ENCODE measurements around the gene COL4A2.
"Not testable (repeated sequence)": the region's sequence is repeated elsewhere in the genome, so short reads cannot be mapped to it uniquely, and the experiment has no call there.

The COL4A2 gene

DNA sequence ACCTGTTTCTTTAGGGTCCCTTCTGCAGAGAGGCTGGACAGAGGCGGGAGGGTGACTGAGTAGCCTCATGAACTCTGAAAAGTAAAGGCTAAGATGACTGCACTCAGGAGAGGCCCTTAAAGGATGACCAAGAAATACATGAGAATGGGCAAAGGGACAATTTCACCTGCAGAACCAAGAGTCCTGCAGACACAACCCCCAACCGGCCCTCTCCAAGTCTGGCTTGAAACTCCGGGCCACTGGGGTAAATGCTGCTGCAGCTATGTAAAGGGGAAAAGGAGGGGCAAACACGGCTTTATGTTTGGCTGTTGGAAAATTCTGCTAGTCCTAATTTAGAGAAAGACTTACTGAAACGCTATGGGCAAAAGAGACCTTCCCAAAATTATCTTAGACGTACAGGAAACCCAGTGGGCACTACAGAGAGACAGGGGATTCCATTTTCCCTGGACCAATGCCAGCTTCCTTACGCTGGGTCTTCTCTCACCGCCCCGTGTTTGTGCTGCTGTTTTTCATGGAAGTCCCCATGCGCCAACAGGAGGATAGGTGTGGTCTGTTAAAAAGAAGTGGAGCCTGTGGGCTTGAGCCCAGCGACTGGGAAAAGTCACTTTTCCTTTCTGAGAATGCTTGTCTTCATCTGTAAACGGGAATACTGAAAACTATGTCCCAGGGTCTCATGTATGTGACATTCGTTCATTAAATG, 10.6 kb downstream of the COL4A2 start:
- no peak for DNase-seq (ENCODE audit: low spot score in 2 of 2)
- H3K9me3 Mint-ChIP-seq: no peaks in the 10 kb centered on the region
- no peaks in the 10 kb centered on the region for H3K36me3 Mint-ChIP-seq
- no peak overlapping the region for H3K4me3 Mint-ChIP-seq
- H3K27ac Mint-ChIP-seq: no peak overlapping the region
- no peaks in the 10 kb centered on the region for H3K4me1 Mint-ChIP-seq
- ATAC-seq: no peak

DNA sequence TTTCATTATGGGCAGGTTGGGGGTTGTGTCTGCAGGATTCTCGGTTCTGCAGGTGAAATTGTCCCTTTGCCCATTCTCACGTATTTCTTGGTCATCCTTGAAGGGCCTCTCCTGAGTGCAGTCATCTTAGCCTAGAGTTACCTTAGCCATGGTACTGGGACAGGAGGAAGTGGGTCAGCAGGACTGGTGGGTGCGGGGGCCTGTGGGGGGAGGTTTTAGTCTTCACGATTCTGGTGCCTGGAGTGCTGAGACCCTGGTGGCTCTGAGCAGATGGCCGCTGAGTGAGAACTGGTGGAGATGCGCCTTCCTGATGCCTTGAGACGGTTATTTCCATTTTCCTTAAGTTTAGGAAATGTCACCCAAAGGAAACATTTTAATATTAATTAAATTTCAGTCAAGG, 11.8 kb downstream of the COL4A2 start:
- no peak for ATAC-seq
- H3K4me1 Mint-ChIP-seq: no peaks in the 10 kb centered on the region
- H3K9me3 Mint-ChIP-seq: no peaks in the 10 kb centered on the region
- no peak overlapping the region for H3K4me3 Mint-ChIP-seq
- no peak overlapping the region for H3K27ac Mint-ChIP-seq
- H3K36me3 Mint-ChIP-seq: no peaks in the 10 kb centered on the region
- DNase-seq (ENCODE audit: low spot score in 2 of 2): no peak

DNA sequence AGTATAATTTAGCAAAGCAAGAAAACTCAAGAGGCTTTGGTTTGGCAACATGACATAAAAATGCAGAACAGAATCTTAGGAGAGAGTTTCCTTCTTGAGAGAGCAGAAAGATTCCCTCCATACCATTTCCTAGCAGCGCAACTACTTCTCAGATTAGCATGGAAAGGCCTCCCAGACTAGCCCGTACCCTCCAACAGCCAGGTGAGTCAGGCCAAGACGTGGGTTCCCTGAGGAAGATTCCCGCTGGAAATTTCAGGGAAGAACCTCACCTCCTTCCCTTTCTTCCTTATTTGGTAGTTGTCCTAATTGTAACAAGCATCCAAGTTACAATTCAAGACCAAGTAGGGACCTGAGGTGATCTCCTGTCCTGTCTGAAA, 12.3 kb downstream of the COL4A2 start:
- H3K4me1 Mint-ChIP-seq: no peaks in the 10 kb centered on the region

DNA sequence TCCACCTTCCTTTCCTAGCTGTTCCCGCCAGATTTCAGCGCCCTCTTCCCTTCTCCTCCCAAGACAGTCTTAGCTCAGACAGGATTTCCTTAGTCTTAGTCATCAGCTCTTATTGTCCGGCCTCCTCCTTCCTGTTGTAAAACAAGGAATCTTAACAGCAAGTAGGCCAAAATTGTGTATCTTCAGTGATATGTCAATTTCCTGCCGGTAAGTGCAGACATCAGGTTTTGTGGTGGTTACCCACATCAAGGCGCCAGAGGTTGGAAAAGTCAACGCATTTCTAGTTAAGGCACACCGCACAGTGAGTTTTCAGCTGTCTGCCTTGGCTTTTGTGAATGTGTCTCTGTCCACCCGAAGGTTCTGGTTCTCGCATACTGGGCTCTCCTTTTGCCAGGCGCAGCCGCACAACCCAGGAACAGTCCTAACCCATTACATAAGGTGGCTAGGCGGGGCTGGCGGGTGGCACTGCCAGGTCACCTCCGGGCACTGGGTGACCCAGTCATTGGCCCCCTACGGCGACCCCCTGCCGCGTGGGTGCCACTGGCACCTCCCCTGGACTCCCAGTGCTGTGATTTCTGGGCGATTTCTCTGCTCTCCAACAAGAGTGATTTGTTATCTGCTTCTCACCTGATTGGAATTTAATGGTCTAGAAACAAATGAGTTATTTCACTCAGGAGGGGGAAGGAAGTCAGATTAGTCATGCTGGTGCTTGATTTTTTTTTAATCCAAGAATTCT, 12.9 kb downstream of the COL4A2 start:
- Mint-ChIP-seq H3K4me1 (no peaks in the 10 kb centered on the region), H3K9me3 (no peaks in the 10 kb centered on the region), H3K27ac (no peak overlapping the region), H3K36me3 (no peaks in the 10 kb centered on the region), H3K4me3 (no peak overlapping the region)
- no peak for DNase-seq (ENCODE audit: low spot score in 2 of 2)
- no peak for ATAC-seq

More for the DNA sequence above, 12.3 kb downstream of the COL4A2 start:
- no peak for ATAC-seq
- no peaks in the 10 kb centered on the region for H3K9me3 Mint-ChIP-seq
- no peak for DNase-seq (ENCODE audit: low spot score in 2 of 2)
- no peaks in the 10 kb centered on the region for H3K36me3 Mint-ChIP-seq
- no peak overlapping the region for H3K4me3 Mint-ChIP-seq
- H3K27ac Mint-ChIP-seq: no peak overlapping the region

DNA sequence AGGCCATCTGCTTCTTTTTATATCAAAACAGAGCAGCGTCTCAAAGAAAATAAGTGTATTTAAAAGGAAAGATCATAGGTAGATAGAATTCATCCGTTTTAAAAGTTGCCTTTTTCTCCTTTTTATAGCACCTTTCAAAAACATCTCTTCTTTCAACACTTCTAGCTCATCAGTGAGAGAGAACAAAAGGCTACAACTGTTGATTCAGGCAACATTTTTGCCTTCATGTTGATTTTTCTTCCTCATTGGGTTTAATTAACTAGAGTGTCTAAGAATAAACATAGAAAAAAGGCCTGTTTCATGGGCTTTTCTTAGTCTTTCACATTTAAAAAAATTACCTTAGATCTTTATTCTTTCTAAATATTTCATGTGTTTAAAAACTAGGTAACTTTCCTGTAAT, 13.6 kb downstream of the COL4A2 start:
- Mint-ChIP-seq H3K4me1 (no peaks in the 10 kb centered on the region), H3K4me3 (no peak overlapping the region), H3K27ac (no peak overlapping the region), H3K9me3 (no peaks in the 10 kb centered on the region), H3K36me3 (no peaks in the 10 kb centered on the region)
- ATAC-seq: no peak
- DNase-seq (ENCODE audit: low spot score in 2 of 2): no peak

DNA sequence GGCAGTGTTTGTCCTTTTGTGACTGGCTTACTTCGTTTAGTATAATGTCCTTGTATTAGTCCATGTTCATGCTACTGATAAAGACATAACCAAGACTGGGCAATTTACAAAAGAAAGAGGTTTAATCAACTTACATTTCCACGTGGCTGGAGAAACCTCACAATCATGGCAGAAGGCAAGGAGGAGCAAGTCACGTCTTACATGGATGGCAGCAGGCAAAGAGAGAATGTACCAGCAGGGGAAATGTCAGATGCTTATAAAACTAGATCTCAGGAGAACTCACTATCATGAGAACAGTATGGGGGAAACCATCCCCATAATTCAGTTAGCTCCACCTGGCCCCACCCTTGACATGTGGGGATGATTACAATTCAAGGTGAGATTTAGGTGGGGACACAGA, 14.5 kb downstream of the COL4A2 start:
- H3K4me1 Mint-ChIP-seq; H3K36me3 Mint-ChIP-seq; ATAC-seq; H3K9me3 Mint-ChIP-seq; DNase-seq (ENCODE audit: low spot score in 2 of 2); H3K27ac Mint-ChIP-seq; H3K4me3 Mint-ChIP-seq: not testable (repeated sequence)

DNA sequence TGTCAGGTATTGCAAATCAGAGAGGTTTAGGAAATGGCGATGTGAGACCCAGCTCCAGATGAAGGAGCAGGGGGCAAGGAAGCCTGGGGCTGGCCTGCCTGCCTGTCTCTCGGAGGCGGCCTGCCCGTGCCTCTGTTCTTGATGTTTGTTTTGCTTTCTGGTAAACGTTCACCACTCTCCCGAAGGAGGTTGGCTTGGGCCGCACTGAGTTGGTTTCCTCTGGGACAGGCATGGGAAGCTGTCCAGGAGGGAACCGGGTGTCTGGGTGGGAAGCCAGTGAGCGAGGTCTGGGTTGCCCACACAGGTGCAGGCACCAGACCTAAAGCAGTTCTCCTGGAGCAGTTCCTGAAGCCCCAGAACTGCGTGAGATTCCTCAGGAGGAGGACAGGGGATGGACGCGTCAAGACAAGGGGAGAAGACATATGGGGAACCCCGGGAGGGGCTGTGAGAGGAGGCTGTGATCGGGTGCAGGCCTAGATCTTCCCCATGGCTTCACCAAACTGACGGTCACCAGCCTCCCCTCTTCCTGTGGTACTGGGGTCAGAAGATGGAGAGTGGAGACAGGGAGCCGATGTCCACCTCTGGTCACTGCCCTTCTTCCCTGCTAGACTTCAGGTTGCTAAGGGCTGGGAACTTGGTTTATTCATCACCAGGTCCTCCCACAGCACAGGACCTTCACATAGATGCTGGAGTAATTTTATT, 15.2 kb downstream of the COL4A2 start:
- Mint-ChIP-seq H3K4me1 (no peaks in the 10 kb centered on the region), H3K4me3 (no peak overlapping the region), H3K9me3 (no peaks in the 10 kb centered on the region), H3K36me3 (no peaks in the 10 kb centered on the region), H3K27ac (no peak overlapping the region)
- DNase-seq (ENCODE audit: low spot score in 2 of 2) (no peak), ATAC-seq (peak; percentile 19)

DNA sequence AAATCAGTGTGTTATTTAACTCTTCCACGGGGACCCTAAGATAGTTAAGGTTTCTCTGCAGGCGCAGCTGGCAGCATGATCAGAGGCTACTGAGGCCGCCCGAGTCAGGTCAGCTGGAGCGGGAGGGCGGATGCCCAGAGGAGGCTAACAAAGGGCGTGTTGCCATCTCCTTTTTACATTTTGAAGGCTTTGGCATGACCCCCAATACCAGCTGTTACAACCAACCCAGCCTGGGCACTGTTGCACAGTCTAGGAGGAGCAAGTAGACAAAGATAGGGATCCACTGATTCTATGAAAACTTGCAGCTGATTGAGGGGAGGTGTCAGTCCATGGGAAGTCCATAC, 15.7 kb downstream of the COL4A2 start:
- no peaks in the 10 kb centered on the region for H3K9me3 Mint-ChIP-seq
- no peaks in the 10 kb centered on the region for H3K4me1 Mint-ChIP-seq
- no peaks in the 10 kb centered on the region for H3K36me3 Mint-ChIP-seq
- H3K27ac Mint-ChIP-seq: no peak overlapping the region
- H3K4me3 Mint-ChIP-seq: no peak overlapping the region
- DNase-seq (ENCODE audit: low spot score in 2 of 2): no peak
- no peak for ATAC-seq

DNA sequence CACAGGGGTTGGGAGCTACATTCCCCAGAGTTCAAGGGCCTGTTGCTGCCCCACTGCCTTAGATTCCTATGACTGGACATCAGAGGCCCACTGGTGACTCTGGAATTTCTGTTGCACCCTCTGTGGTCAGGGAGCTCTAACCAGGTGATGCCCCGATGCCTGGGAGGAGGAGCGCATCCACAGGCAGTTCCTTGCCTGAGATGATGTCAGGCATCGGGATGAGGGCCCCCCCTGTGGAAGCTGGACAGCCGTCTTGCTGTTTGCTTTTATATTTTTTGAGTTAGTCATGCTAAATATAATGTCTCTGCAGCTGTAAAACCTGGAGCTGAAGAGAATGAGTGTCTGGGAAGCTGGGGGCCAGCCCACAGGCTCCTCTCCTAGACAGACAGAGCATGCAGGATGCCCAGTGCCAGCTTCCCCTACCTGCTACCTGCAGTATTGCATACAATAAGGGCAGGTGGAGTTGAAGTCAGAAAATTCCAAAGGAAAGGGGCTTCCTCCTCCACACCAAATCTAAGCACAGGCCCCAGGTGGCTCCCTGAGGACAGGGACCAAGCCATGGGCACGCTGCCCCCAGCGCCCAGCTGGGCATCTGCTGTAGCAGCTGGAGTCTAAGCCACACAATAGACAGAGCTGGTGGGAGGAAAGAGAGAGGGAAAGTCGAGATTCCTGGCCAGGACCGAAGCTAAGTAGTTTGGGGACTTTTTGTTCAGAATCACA, 16.2 kb downstream of the COL4A2 start:
- no peak for DNase-seq (ENCODE audit: low spot score in 2 of 2)

DNA sequence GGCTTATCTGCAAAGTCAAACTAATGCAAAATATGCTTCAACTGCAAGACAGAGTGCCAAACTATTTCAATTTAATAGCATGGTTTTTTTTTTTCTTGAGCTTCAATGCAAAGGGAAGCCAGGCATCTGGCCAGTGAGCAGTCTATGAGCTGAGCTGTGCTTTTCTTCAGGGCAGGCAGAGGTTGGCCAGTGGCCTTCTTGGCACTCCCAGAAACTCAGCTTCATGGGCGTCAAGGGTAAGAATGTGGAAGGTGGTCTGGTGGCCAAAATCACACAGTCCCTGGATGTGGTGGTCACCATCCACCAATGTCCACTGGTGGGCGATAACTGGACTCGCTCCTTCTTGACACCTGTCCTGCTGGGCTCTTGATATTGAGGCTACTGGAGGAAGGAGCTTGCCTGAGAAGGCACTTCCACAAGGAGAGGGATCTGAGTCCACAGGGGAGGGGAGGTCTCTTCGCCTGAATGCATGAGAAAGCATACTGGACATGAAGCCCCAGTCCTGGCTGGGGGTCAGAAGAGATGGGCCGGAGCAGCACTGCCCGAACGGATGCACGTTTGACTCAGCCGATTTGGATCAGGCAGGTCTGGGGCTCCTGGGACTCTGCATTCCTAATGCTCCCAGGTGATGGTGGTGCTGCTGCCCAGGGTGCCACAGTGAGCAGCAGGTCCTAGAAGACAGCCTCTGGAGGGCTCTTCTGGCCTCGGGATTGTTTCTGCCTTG, 17.1 kb downstream of the COL4A2 start:
- no peaks in the 10 kb centered on the region for H3K36me3 Mint-ChIP-seq
- DNase-seq (ENCODE audit: low spot score in 2 of 2): no peak
- ATAC-seq: no peak
- no peak overlapping the region for H3K27ac Mint-ChIP-seq
- H3K4me3 Mint-ChIP-seq: no peak overlapping the region
- no peaks in the 10 kb centered on the region for H3K9me3 Mint-ChIP-seq
- no peaks in the 10 kb centered on the region for H3K4me1 Mint-ChIP-seq

More for the DNA sequence above, 16.2 kb downstream of the COL4A2 start:
- Mint-ChIP-seq H3K9me3 (no peaks in the 10 kb centered on the region), H3K27ac (no peak overlapping the region), H3K36me3 (no peaks in the 10 kb centered on the region), H3K4me1 (no peaks in the 10 kb centered on the region), H3K4me3 (no peak overlapping the region)
- ATAC-seq: no peak

DNA sequence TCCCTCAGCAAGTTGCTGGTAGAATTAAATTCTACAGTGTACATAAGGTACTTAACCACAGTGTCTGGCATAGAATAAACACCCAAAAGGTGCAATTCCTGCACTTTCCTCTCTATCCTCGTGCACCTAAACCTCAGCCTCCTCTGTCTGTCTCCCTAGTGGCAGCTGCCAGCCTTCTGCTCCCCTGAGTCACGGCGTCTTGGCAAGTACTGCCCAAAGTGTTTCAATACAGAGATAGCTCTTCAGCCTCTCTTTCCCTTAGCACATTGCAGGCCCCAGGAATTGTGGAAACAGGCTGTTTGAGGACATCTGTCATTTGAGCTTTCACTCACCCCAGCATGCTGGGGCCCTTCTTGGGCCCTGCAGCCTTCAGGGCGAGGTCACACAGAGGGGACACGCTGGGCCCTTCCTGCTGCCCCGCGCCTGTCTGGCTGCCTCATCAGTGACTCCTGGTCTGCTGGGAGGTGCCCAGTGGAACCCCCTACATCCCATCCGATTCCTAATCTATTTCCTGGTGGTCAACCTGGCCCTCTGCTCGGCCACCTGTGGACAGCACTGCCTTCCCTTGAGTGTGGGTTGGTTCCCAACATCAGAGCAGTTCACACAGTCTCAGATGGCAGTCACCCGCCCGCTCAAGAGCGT, 19.3 kb downstream of the COL4A2 start:
- no peak overlapping the region for H3K27ac Mint-ChIP-seq
- no peaks in the 10 kb centered on the region for H3K4me1 Mint-ChIP-seq
- no peaks in the 10 kb centered on the region for H3K36me3 Mint-ChIP-seq
- DNase-seq (ENCODE audit: low spot score in 2 of 2) (no peak), ATAC-seq (no peak)
- no peak overlapping the region for H3K4me3 Mint-ChIP-seq
- no peaks in the 10 kb centered on the region for H3K9me3 Mint-ChIP-seq

DNA sequence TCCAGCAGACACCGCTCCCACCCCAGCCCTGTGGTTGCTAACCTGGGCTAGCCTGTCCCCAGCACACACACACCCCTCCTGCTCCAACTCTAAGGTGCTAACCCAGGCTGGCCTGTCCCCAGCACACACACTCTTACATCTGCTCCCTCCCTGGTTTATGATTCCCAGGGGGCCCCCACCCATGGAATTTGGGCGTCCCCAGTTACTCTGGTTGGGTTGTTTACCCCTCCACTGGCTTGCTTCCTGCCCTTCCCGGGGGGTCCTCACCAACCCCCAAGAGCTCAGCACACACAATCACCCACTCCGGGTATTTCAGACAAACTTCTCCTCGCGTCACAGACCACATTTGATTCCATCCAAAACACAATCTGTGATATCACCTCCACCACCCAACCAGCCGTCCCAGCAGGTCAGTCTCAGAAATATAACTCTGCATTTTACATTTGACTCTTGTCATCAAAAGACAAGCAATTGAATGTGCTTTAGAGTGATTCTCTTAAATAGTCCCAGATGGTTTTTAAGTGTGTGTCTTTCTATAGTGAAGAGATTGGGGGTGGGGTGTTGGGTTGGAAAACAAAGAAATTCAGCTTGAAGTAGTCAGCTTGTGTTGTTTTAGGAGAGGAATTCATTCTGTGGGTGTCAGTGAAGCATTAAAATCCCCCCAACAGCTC, 20.1 kb downstream of the COL4A2 start:
- no peaks in the 10 kb centered on the region for H3K9me3 Mint-ChIP-seq

DNA sequence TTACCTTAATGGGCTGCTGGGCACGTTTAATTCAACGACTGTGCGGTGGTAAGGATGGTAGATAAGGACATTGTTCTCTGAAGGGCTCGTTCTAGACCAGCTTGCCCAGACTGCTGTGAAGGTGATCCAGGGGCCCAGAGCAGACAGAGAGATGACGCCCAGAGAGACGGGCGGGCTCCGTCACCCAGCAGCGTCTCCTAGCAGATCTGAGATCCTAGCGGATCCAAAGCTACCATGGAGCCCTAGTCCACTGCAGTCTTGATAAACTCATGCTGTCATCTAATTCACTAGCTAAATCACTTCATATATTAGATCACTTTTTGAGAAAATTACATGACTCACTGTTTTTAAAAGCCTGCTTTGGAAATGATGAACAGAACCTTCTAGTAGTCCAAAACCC, 21.5 kb downstream of the COL4A2 start:
- no peaks in the 10 kb centered on the region for H3K4me1 Mint-ChIP-seq
- no peaks in the 10 kb centered on the region for H3K36me3 Mint-ChIP-seq

More for the DNA sequence above, 20.1 kb downstream of the COL4A2 start:
- Mint-ChIP-seq H3K4me1 (no peaks in the 10 kb centered on the region), H3K36me3 (no peaks in the 10 kb centered on the region), H3K4me3 (no peak overlapping the region), H3K27ac (no peak overlapping the region)
- DNase-seq (ENCODE audit: low spot score in 2 of 2) (no peak), ATAC-seq (no peak)

DNA sequence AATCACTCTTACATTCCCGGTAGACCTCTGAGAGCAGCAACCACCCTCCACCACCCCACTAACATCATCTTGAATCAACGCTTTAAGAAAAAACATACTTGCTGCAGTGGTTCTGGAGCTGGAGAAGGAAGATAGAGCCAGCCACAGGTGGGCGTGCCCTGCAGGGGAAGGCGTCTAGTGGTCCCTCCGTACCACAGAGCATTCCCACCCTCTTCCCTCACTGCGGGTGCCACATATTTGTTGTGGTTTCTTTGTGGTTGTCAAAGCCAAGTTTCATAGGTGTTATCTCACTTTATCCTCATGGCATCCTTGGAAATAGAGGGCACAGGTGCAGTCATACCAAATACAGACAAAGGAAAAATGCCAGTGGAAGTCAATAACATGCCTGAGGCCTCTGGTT, 22.2 kb downstream of the COL4A2 start:
- Mint-ChIP-seq H3K4me1 (no peaks in the 10 kb centered on the region), H3K9me3 (peaks cover 2% of the 10 kb centered on the region), H3K36me3 (no peaks in the 10 kb centered on the region), H3K4me3 (no peak overlapping the region), H3K27ac (no peak overlapping the region)
- DNase-seq (ENCODE audit: low spot score in 2 of 2) (no peak), ATAC-seq (no peak)

More for the DNA sequence above, 21.5 kb downstream of the COL4A2 start:
- peaks cover 2% of the 10 kb centered on the region for H3K9me3 Mint-ChIP-seq
- H3K27ac Mint-ChIP-seq: no peak overlapping the region
- H3K4me3 Mint-ChIP-seq: no peak overlapping the region
- ATAC-seq (no peak), DNase-seq (ENCODE audit: low spot score in 2 of 2) (no peak)

Data from stimulated activated effector memory CD8-positive, alpha-beta T cell treated with anti-CD3 and anti-CD28 coated beads, Interleukin-12 subunit alpha, Interleukin-12 subunit beta, amount 100 ng/mL, for 72 hours (primary cell).